HG03442 (cell line): Measurements from ENCODE around the gene PTPN23.
"Not testable (repeated sequence)": the region's sequence is repeated elsewhere in the genome, so short reads cannot be mapped to it uniquely, and the experiment has no call there.

Experiments
- ATAC-seq: cut with Tn5 transposase; IDR thresholded peaks from one replicate; pipeline ENCODE4 v1.9.1; 2021; ENCODE audit warnings: mild to moderate bottlenecking, moderate library complexity; ENCODE audit not compliant: unreplicated experiment

The PTPN23 gene

DNA sequence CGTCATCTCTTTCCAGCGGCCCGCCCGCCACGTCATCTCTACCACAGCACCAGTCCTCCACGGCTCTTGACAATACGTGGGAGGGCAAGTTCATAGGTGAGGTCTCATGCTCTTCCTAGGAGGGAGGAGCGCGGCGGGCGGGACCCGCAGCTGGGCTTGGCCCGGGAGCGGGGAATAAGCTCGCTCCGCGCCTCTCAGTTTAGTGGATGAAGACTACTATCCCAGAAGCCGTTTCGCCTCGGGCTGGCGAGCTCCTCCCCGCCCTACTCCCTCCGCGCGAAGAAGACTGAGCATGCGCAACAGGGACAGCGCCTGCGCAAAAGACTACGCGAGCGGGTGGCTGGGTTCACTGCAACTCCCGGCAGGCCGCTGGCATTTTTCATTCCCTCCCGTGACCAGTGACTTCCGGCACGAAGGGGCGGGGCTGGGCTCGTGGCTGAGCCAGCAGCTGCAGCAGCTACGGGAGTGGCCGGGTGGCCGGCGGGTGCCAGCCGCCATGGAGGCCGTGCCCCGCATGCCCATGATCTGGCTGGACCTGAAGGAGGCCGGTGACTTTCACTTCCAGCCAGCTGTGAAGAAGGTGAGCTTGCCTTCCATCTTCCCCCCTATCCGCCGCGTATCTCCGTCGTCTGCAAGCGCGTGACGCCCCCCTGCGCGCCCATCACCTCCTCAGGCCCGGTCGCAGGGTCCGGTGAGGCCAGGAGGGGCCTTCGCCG lies at the start of gene PTPN23:
PTPN23 (plus strand) TSS at position 421 of the 716 bp plus-strand sequence; CDS start at position 497, 76 bp downstream.
- peak; percentile 81 for ATAC-seq

GRCh38 chr3:47333907-47334306 lies 46.9 kb upstream of the PTPN23 start:
- no peak for ATAC-seq

DNA sequence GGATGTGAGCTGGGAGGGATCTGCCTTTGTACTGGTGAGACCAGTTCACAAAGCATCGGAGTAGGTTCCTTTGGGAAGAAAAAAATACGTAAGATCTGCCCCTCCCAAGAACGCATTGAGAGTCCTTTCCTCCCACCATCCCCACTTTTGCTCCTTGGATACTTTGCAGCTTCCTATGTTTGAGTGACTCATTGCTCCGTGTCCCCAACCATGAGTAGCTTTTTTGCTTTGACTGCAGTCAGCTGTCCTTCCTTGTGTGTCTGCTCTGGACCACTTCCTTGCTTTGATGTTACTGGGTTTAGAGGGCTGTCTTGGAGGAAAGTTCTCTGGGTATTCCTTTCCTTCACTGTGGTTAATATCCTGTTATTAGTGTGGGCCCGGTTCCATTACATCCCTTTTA lies 43.2 kb upstream of the PTPN23 start:
- ATAC-seq, result no peak

- ATAC-seq, result no peak
Measured at GRCh38 chr3:47339951-47340350, 40.9 kb upstream of the PTPN23 start.

- no peak for ATAC-seq
Measured at GRCh38 chr3:47340866-47341265, 40.0 kb upstream of the PTPN23 start.

DNA sequence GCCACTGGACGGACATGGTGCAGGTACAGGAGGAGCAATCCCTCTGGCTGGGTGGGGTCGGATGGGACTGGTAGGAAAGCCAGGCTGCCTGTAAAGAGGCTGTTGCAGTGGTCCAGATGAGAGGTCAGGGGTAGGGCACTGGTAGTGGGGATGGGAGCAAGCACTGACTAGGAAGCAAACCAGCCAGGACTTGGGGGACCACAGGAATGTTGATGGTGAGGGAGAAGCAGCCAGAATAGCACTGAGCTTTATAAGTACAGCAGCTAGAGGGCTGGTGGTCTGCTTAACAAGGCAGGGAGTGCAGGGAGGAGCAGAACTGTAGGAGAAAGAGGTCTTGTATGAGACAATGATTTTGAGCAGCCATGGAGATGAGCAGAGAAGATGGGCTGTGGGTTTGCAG lies 38.7 kb upstream of the PTPN23 start:
- ATAC-seq, result no peak

DNA sequence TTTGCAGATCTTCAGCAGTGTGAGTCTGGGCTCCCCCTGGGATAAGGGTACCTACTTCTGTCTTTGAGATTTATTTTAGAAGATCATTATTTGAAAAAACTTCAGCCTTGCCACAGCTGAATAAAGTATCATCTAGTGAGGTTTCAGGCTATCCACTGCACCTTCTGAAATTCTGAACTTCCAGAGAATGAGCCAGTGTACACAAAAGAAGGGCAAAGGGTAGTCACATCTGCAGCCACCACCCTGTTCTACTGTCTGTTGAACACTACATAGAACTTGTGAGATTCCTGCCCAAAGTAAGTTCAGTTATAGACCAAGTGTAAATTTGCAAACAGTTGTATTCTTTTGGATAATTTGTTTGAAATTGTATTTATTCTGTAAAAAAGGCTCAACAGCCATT lies 38.0 kb upstream of the PTPN23 start:
- ATAC-seq, result no peak

- ATAC-seq, result no peak
Measured at GRCh38 chr3:47343471-47343971, 37.3 kb upstream of the PTPN23 start.

DNA sequence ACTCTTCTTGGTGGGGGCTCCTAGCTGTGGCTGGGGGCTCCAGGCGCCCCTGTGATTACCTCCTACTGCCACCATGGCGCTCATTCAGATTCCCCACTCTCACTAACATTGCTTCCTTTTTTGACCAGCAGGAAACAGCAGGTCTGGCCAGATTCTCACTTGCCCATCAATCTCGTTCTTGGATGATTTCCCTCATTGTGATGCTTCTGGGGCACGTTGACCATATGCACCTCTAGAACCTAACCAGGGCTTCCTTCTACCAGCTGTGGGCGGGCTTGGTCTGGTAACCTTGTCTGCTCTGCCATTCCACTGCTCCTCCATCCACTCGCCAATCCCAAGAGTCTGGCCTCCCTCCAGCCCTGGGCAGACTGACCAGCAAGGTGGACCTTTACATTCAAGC lies 35.9 kb upstream of the PTPN23 start:
- ATAC-seq, result no peak

GRCh38 chr3:47347217-47347801 lies 33.5 kb upstream of the PTPN23 start:
- ATAC-seq, result peak; percentile 65

- no peak for ATAC-seq
Measured at GRCh38 chr3:47348411-47349154, 32.2 kb upstream of the PTPN23 start.

- no peak for ATAC-seq
Measured at GRCh38 chr3:47355010-47355409, 25.8 kb upstream of the PTPN23 start.

DNA sequence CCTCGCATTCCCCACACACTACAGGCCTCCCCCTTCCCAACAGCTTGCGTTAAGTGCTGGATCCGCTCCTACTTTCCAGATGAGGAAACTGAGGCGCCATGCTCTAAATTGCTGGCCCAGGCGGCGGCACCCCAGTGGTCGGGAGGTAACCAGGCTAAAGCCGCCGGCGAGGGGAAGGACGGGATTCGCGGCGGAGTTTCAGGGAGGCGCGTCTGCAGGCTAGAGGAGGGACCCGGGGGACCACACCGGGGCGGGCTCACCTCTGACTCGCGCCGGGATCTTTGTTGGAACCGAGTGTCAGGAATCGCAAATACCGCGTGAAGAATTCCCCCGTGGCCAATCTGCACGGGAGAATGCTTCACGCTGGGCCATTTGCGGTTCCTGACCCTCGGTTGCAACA lies 24.6 kb upstream of the PTPN23 start:
- ATAC-seq, result no peak

DNA sequence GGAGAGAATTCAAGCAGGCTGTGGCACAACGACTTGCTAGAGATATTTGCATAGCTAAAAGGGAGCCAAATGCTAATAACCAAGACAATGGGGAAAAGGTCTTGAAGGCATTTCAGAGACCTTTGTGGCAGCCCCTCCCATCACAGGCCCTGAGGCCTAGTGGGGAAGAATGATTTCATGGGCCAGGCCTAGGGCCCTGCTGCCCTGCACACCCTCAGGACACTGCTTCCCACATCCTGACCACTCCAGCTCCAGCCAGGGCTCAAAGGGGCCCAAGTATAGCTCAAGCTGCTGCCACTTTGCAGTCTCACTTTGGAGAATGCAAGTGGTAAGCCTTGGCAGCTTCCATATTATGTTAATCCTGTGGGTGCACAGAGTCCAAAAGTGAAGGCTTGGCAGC lies 21.5 kb upstream of the PTPN23 start:
- no peak for ATAC-seq

- not testable (repeated sequence) for ATAC-seq
Measured at GRCh38 chr3:47360110-47360517, 20.7 kb upstream of the PTPN23 start.

DNA sequence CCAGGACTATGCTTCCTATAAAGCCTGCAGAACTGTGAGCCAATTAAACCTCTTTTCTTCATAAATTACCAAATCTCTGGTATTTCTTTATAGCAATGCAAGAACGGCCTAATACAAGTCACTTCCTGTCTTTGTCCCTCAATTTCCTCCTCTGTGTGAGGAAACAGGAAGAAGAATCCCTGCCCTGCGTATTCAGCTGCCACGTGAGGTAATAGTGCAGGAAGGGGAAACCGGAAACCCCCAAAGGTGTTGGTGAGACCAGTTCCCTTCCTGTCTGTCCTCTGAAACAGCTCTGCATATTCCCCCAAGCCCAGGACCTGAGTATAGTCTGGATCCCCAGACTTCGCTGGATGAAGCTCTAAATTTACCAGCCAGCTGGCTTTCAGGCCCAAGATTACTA lies 18.1 kb upstream of the PTPN23 start:
- ATAC-seq, result no peak

DNA sequence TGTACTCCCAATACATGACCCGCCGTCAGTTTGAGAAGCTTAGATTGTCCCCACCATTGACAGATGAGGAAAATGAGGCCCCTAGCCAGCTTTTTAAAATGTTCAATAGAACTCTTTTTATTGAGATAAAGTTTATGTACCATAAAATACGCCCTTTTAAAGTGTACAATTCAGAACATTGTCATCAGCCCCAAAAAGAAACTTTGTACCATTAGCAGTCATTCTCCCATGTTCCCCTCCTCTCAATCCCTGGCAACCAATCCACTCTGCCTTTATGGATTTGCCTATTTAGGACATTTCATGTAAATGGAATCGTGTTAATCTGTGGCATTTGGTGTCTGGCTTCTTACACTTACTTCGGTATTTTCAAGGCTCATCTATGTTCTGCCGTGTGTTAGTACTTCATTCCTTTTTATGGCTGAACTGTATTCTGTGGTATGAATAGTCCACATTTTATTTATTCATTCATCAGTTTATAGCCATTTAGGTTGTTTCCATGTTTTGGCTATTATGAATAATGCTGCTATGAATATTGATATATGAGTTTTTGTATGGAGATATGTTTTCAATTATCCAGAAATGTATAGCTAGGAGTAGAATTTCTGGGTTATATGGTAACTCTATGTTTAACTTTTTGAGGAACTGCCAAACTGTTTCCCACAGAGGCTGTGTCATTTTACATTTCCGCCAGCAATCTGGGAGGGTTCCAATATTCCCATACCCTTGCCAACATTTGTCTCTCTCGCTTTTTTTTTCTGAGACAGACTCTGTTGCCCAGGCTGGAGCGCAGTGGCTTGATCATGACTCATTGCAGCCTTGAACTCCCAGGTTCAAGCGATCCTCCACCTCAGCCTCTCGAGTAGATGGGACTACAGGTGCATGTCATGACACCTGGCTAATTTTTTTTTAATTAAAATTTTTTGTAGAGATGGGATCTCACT lies 15.3 kb upstream of the PTPN23 start:
- no peak for ATAC-seq

DNA sequence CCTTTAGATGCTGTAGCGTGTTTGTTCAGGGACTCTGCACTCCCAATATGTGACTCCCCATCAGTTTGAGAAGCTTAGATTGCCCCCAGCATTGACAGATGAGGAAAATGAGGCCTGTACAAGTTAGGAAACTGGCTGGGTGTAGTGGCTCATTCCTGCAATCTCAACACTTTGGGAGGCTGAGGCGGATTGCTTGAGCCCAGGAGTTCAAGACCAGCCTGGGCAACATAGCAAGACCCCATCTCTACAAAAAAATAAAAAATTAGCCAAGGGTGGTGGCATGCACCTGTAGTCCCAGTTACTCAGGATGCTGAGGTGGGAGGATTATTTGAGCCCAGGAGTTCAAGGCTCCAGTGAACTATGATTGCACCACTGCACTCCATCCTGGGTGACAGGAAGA lies 14.0 kb upstream of the PTPN23 start:
- ATAC-seq, result no peak

DNA sequence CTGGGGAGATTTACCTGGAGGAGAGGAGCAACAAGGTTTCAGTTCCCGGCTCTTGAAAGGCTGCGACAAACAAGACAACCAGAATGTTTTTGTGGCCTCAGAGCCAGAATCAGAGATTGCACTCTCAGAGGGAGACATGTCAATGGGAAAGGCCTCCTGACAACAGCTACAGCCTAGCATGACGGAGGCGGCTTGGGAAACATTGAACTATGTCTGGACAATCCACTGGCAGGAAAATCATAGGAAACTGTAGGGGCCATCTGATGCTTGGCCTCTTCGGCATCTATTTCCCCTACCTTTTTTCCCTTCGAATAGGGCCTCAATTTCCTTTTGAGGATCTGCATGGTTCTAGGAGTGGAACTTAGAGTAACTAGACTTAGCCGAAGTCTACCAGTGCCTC lies 13.2 kb upstream of the PTPN23 start:
- no peak for ATAC-seq

- ATAC-seq, result not testable (repeated sequence)
Measured at GRCh38 chr3:47370020-47370419, 10.8 kb upstream of the PTPN23 start.
